Hindlimb muscle (tissue), 1 donor: Measurements from ENCODE around the gene SCN2B. TPM values are rescaled to one million over a fixed set of nuclear protein-coding genes. Genes with fewer than 3 reads are reported as not detected.

Experiments
- DNase-seq: peaks from one replicate; pipeline ENCODE4 v3.0.0-alpha.2; 2013
- polyA plus RNA-seq: library from polyadenylated mRNA; unstranded; fragments of 120-200 nt; gene quantifications from one replicate; pipeline ENCODE4 v1.2.1, GENCODE V29; 2013; ENCODE audit not compliant: insufficient read length

SCN2B gene
- polyA plus RNA-seq, 1 donor = 2.9 TPM

- DNase-seq = no peak
Measured at GRCh38 chr11:118132385-118133151, 43.9 kb downstream of the SCN2B start.

GRCh38 chr11:118129471-118130172, 46.8 kb downstream of the SCN2B start:
- no peak for DNase-seq

DNA sequence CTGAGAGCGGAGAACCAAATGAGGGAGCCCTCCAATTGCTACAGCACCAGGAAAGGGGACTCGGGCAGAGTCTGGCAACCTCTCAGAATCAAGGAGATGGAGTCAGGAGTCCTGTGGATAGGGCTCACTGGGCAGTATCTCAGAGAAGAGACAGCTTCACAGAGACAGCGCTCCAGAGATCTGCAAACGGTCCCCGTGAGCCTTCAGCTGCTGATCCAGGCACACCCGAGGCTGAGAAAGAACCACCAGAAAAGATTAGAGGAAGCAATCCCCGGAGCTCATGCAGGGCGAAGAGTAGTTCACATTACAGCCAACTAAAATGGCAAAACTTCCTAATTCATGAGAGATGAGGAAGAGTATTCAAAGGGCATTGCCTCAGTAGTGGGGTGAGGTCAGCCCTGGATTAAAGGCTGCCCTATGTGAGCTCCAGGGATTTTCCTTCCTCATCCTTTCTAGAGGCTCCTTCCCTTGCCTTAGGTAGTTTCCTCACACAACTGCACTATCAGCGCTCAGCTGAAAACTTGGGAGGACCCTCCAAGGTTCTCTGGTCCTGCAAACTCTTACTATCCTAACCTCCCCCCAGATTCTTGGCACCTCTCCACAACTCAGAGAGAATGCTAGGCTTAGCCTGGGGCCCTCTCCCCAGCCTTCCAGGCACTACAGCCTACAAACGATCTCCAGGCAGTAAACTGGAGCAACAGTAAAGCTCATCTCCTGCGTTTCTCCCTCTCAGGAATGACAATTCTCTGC, 47.5 kb downstream of the SCN2B start:
- DNase-seq = no peak

- DNase-seq = no peak
Measured at GRCh38 chr11:118128310-118128709, 48.1 kb downstream of the SCN2B start.

GRCh38 chr11:118126082-118126838, 50.2 kb downstream of the SCN2B start:
- no peak for DNase-seq

DNA sequence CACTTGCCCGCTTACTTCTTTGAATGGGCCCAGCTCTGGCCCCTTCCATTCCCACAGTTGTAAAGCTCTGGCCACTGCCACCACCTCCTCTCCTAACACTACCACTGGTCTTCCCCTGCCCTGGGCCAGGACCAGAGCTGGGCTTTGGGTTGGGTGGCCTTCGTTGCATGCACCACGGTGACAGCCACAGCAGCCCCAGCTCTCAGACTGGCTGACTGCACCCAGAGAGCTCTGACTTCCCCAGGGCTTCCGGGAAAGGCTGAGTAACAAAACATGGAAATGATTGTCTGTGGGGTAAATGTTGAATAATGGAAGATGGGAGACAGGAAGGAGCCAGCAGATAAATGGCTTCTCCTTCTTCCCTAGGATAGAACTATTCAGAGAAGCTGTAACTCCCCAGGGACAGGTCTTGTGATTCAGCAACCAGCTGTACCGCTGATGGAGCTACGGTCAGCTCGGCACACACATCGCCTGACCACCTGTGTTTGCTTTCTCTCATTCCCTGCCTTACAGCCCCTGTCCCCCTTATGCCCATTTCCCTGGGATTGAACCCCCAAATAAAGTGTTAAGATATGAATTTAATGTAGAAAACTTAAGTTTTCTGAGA, 51.4 kb downstream of the SCN2B start:
- DNase-seq = no peak

DNA sequence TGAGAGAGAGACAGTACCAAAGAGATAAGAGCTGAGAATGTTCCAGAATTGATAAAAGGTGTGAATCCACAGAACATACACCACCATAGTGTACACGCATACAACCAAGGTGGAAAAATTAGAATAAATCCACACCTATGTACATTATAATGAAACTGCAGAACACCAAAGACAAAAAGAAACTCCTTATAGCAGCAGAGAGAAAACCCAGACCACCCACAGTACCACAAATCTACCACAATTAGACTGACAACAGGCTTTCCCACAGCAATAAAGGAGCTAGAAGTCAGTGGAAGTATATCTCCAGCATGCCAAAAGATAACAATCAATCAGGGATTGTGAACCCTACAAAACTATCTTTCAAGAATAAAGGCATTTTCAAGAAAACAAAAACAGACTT, 55.6 kb downstream of the SCN2B start:
- DNase-seq = no peak

GRCh38 chr11:118117790-118118601, 58.4 kb downstream of the SCN2B start:
- DNase-seq = no peak

- no peak for DNase-seq
Measured at GRCh38 chr11:118115048-118115447, 61.4 kb downstream of the SCN2B start.

GRCh38 chr11:118114266-118114665, 62.2 kb downstream of the SCN2B start:
- DNase-seq = no peak

DNA sequence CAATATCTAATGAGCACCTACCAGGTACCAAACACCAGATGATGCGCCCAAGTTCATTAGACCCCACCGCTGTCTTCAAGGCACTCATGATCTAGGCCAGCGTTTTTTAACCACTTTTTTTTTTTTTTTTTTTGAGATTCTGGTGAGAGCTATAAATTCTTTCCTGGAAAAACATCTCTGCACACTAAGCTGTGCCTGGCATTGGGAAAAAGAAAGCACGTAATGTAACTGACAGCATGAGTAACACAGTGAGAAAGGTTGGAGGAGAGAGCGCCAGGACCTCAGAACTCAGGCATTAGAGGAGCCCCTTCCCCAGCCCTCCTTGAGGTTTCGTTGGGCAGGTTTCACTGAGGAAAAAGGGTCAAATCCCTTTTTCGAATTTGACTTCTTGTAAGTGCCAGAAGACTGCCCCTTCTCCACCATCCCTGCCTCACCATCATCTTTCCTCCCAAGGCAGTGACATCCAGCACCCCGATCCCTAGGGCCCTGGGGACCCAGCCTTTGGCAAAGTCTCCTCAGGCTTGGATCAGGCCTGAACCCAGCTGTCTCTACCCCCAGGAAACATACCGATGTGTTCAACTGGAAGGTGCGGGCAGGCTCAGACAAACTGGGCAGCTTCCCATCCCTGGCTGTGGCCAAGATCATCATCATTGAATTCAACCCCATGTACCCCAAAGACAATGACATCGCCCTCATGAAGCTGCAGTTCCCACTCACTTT, 63.6 kb downstream of the SCN2B start:
- DNase-seq = no peak

Other genes starting within 250 kb of the SCN2B start
- gene TMPRSS13, start 247.2 kb downstream of the SCN2B start, polyA plus RNA-seq = 0.15 TPM
- 6.3 TPM for gene IL10RA, start 190.2 kb downstream of the SCN2B start, polyA plus RNA-seq
- gene TMPRSS4, start 99.6 kb downstream of the SCN2B start, polyA plus RNA-seq = 0.08 TPM
- gene SMIM35, start 89.7 kb downstream of the SCN2B start, polyA plus RNA-seq = 0.76 TPM
- gene SCN4B, start 23.8 kb downstream of the SCN2B start, polyA plus RNA-seq = 3.7 TPM
- 3.0 TPM for gene JAML, start 48.4 kb upstream of the SCN2B start, polyA plus RNA-seq
- 0.52 TPM for gene MPZL3, start 75.7 kb upstream of the SCN2B start, polyA plus RNA-seq
- 0.90 TPM for gene MPZL2, start 87.7 kb upstream of the SCN2B start, polyA plus RNA-seq
- 0.50 TPM for gene CD3E, start 128.1 kb upstream of the SCN2B start, polyA plus RNA-seq
- gene CD3D, start 166.1 kb upstream of the SCN2B start, polyA plus RNA-seq = not detected
- 0.17 TPM for gene CD3G, start 167.7 kb upstream of the SCN2B start, polyA plus RNA-seq
- gene UBE4A, start 183.0 kb upstream of the SCN2B start, polyA plus RNA-seq = 22.2 TPM
- gene ATP5MG, start 225.0 kb upstream of the SCN2B start, polyA plus RNA-seq = 324 TPM